ENCODE data around the gene SEMA3B.
"Not testable (repeated sequence)": the region's sequence is repeated elsewhere in the genome, so short reads cannot be mapped to it uniquely, and the experiment has no call there.

The SEMA3B gene

DNA sequence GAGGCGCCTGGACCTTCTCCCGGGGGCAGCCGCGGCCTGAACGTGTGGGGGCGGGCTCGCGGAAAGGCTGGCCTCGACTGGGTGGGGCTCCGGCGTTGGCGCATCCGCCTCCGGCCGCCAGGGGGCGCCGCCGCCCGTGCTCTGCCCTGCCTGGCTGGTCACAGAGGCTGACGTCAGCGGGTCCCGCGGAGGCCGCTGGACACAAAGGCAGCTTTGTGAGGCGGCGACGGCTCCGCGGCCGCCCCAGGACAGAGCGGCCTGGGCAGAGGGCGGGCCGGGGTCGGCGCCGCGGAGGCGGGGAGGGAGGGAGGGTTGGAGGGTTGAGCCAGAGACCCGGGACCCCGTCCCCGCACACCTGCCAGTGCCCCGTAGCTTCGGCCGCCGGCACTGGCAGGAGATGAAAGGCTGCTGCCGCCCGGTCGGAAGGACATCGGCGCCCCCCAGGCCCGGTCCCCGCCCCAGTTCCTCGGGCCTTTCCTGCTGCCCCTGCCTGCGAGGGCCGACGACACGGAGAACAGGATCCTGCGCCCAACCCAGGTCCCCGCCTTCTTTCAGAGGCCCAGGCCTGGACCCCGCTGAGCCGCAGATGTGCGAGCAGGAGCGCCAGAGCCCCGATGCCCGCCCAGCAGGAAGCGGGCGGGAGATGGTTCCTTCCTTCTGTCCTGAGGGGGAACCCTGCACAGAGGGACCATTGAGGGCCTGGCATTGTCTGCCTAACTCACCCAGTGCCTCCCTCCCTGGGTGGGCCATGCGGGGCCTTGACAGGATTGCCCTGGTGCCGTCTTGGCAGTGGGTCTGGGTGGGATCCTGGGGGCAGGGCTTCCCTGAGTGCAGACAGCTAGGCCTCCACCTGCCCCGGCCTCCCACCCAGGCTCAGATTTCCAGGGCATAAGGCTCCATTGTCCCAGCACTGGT, 8.7 kb upstream of the SEMA3B start:
- DNase-seq: peak; percentile 56

- DNase-seq: no peak
Measured at GRCh38 chr3:50260942-50261441, 8.0 kb upstream of the SEMA3B start.

DNA sequence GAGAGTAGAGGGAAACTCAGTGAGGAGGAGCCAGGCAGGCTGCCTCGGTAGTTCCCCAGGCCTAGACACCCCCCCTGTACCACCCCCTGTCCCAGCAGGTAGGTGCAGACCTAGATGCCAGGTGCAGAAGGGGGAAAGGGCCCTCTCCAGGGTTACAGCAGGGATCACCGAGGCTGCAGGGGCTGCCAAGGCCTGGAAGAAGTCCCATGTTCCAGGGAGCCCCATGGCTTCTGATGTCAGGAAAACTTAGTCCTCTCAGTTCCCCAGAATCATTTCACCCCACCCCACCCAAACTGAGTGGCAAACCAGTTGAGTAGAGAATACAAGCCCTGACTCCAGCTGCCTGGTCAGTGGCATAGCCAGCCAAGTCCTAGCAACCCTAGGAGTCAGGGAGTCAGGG, 7.4 kb upstream of the SEMA3B start:
- DNase-seq: no peak

DNA sequence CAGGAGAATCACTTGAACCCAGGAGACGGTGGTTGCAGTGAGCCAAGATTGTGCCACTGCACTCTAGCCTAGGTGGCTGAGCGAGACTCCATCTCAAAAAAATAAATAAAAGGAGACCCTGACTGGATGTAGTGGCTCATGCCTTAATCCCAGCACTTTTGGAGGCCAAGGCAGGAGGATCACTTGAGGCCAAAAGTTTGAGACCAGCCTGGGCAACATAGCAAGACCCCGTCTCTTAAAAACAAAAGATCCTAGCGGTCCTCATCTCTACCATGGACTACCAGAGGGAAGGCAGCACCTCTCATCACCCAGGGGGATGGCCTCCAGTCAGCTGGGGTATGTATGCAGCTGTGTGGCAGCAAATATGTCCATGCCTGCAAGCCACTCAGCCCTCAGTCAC, 6.7 kb upstream of the SEMA3B start:
- not testable (repeated sequence) for DNase-seq

DNA sequence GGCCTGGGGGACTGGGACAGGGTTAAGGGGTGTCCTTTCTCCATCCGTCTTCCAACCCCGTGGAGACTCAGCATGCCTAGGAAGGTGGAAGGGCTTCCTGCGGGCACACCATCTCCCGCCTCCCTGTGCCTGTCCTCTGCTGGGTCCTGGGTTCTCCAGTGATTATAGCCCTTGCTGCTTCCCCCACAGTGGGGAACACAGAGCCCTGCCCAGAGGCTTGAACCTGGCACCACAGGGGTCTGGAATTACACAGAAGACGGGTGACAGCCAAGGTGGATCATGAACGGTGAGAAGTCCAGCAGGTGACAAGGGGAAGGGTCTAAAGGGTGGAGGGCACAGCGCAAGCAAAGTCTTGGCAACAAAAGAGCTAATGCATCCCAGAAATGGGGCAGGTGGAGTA, 6.2 kb upstream of the SEMA3B start:
- no peak for DNase-seq

- no peak for DNase-seq
Measured at GRCh38 chr3:50263478-50264382, 5.2 kb upstream of the SEMA3B start.

DNA sequence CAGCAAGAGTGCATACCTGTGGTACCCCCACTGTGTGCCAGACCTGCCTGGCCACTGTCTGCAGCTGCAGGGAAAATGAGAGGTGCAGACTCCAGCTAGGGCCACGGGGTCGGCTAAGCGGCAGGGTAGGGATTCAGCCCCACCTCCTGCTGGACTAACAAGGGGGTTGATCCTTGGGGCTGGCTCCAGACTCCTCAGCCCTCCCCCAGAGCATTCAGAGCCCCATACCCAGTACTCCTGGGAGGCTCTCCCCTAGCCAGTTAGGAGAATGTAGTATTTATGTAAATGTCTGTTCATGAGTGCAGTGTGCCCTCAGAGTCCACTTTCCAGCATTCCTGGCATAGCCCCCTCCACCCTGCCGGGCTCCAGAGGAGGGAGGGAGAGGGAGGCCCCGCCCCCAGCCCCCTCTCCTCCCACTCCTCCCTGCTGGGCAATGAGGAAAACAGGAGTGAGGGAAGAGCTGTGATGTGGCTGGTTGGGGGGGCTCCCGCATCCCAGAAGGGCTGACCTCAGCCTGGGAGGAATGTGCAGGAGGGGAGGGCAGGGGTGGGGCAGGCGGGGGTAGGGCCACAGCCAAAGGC, 4.5 kb upstream of the SEMA3B start:
- DNase-seq: no peak

DNA sequence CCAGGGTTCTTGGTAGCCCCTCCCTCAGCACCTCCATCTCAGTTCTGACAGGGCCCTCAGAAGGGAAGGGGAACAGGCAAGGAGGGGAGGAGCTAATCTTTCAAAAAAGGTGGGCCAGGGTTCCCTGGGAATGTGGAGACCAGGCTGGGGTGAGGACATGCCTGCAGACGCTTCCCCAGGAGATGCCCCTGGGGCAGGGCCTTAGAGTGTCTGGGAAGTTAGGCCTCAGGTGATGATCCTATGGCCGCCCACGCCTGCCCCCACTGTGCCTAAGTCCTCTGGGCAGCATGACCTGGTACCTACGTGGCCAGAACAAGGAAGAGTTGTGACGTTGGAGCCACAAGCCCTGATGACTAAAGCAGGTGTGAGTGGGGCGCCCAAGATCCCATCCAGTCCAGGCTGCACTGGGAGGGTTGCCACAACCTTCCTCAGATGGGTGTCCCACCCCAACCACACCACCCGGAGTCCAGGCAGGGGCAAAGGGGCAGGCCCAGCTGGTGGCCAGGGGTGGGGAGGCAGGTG, 3.9 kb upstream of the SEMA3B start:
- DNase-seq: no peak

DNA sequence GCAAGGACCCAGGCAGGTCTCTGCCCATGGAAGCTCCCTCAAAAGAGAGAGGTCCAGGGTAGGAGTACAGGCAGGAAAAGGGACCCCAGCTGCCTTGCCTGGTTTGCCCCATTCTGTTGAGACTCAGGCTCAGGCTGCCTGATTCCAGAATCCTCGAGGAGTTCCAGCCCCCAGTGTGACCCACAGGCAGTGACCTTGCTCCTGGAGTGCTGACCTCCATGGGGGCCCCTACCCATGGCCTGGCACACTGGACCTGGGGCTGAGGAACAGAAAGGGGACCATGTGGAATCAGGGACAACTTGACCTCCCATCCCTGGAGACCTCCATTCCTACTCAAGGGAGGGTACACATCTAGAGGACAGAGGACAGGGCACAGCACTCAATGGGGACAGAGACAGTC, 3.4 kb upstream of the SEMA3B start:
- DNase-seq: no peak

- DNase-seq: no peak
Measured at GRCh38 chr3:50266017-50266416, 2.9 kb upstream of the SEMA3B start.

DNA sequence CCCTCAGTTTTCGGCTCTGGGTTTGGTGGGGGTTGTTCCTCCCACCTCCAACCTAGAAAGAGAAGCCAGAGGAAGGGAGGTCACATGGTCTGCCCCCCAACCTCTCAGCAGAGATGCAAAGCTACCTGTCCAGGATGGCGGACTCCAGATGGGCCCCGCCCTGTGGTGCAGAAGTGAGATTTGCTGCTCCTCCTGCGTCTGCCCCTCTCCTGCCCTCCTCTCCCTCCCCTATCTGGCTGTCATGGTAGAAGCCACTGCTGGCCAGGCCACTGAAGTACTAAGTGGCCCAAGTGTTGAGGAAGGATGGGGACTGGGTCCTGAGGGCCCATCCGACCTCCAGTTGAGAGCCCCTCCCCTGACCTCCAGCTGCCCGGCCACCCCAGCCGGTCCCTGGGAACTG, 2.1 kb upstream of the SEMA3B start:
- no peak for DNase-seq

DNA sequence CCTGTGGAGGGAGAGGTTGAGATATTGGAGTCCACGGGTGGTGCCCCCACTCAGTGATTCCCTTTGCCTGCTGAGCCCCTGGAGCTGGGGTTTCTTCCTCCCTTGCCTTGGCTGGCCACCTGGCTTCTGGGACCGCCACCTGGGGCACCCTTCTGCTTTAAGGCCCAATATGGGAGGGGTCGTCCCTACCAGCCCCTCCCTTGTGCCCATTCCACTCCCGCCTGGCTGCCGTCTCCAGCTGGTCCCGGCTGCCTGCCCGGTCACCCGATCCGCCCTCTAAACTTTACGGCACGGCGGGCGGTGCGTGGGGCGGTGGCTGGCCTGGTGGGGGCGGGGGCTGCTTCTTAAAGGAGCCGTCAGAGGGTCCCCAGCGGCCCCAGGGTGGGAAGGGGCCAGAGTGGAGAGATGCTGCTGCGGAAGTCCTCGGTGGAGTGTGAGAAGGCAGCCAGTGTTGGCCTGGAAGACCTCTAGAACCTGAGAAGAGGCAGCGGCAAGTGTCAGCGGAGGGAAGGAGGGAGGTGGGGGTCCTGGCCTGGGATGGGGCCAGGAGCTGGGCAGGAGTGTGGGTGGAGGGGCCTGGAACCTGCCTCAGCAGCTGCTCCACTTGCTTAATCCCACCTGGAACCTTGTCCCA, 1.6 kb upstream of the SEMA3B start:
- no peak for DNase-seq

DNA sequence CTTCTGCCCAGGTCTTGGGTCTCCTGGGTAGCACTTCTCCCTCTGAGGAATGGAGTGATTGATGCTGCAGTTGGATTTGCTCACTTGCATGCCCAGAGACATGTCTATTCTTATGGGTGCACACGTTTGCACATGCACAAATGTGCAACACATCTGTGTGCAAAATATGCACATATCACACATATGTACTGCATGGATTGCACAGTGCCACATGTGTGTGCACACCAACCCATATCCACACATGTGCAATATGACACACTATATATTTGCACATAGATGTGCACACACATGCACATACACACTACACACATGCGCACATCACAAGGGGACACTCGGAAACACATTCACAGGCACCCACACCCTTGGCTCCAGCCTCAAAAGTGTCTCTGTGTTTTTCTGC, 671 bp upstream of the SEMA3B start:
- DNase-seq: no peak

- DNase-seq: no peak
Measured at GRCh38 chr3:50269460-50269859, 513 bp downstream of the SEMA3B start.

DNA sequence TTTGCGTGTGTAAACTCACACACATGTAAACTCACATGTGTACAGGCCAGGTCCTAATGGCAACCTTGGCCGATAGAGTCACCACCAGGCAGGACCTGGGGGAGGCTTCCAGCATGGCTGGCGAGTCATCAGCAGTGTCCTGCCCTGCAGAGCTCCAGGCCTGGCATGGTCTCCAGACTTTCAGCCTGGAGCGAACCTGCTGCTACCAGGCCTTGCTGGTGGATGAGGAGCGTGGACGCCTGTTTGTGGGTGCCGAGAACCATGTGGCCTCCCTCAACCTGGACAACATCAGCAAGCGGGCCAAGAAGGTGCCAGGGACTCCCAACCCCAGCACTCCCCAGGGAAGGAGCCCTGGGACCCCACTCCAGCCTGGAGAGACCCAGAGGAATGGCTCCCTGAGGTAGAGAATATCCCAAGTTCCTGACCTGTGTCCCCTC, 1.0 kb downstream of the SEMA3B start:
- DNase-seq: no peak

- DNase-seq: no peak
Measured at GRCh38 chr3:50270422-50271224, 1.7 kb downstream of the SEMA3B start.

DNA sequence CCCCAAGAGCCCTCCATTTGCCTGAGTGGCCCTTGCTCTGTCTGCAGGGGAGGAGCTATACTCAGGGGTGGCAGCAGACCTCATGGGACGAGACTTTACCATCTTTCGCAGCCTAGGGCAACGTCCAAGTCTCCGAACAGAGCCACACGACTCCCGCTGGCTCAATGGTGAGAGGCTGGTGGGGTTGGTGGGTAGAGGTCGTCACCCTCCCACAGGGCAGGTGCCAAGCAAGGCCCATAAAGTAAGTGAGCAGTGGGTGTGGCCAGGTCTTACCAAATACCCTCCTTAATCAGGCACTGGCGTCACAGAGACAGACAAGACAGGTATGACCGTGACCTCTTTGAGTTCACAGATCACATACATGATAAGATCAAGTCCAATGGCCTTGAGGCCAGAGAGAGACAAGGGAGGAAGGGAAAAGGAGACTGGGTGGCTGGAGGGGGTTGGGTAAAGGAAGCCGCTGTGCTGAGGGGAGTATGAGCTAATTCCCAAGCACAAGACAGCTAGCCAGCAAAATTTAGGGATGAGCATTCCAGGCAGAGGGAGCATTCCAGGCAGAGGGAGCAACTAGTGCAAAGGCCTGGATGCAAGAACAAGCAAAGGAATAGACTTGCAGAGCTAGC, 2.5 kb downstream of the SEMA3B start:
- DNase-seq: no peak

- DNase-seq: not testable (repeated sequence)
Measured at GRCh38 chr3:50272538-50272910, 3.6 kb downstream of the SEMA3B start.

GRCh38 chr3:50272911-50273688, 4.2 kb downstream of the SEMA3B start:
- peak; percentile 57 for DNase-seq

DNA sequence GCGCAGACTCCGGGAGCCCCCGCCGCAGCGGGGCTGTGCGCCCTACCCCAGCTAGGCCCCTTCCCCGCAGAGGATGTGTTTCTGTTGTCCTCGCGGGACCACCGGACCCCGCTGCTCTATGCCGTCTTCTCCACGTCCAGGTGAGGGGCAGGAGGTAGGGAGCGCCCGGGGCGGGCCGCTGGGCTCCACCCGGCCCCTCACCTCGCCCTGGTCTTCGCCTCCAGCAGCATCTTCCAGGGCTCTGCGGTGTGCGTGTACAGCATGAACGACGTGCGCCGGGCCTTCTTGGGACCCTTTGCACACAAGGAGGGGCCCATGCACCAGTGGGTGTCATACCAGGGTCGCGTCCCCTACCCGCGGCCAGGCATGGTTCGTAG, 4.7 kb downstream of the SEMA3B start:
- DNase-seq: no peak
